HG03558 (cell line): Measurements from ENCODE around the gene ZEB2.

Experiments
- ATAC-seq: cut with Tn5 transposase; IDR thresholded peaks from one replicate; pipeline ENCODE4 v1.9.1; 2021; ENCODE audit warnings: moderate number of reproducible peaks; ENCODE audit not compliant: unreplicated experiment; ENCODE audit errors: extremely low read depth

The ZEB2 gene

GRCh38 chr2:144498277-144498676 is 21.6 kb downstream of the ZEB2 start:
- no peak for ATAC-seq

DNA sequence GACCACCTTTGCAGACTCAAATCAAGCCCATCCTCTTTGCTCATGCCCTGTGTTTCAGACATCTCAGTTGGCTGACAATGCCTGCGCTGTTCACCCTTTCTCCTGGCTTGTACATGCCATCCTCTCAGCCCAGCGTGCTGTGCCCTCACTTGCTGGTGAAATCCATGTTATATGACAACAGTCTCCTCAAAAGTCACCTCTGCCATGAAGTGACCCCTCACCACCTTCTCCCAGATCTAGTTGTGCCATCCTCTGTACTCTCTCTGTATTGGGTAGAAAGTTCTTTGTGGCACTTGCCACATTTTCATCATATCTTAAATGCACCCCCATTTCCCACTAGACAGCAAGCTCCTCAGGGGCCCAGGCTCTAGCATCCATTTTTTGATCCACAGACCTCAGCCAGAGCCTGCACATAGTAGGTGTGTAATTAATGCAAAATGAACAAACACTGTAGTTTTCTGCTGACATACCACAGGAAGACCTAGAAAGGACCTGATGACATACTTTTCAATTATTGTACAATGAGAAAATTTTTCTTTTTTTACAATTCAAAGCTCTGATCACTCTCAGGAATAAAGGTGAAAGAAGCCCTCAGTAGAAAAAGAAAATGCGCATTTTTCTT is 22.8 kb downstream of the ZEB2 start:
- ATAC-seq: no peak

GRCh38 chr2:144496092-144496976 is 23.6 kb downstream of the ZEB2 start:
- no peak for ATAC-seq

- ATAC-seq: no peak
These were observed 24.5 kb downstream of the ZEB2 start for GRCh38 chr2:144495227-144496091.

GRCh38 chr2:144493027-144493809 is 26.7 kb downstream of the ZEB2 start:
- no peak for ATAC-seq

DNA sequence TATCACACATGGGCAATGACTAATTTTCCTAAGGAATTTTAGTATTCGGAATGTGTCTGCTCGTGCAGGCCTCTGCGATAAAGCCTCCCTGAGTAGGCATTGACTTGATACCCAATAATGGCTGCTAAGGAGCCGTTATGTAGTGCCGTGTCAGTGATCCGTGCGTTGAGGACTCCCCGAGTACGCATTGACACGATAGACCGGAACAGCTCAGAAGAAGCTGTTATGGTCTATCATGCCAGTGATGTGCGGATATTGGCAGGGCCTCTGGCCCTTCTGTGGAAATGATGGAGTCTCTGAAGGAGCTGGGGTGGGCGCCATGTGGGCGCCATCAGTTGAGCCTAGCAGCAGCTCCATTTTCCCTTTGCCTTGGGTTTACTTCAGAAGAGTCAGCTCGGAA is 29.1 kb downstream of the ZEB2 start:
- no peak for ATAC-seq

- ATAC-seq: no peak
These were observed 29.9 kb downstream of the ZEB2 start for GRCh38 chr2:144490017-144490416.

- no peak for ATAC-seq
These were observed 30.5 kb downstream of the ZEB2 start for GRCh38 chr2:144489315-144489916.

DNA sequence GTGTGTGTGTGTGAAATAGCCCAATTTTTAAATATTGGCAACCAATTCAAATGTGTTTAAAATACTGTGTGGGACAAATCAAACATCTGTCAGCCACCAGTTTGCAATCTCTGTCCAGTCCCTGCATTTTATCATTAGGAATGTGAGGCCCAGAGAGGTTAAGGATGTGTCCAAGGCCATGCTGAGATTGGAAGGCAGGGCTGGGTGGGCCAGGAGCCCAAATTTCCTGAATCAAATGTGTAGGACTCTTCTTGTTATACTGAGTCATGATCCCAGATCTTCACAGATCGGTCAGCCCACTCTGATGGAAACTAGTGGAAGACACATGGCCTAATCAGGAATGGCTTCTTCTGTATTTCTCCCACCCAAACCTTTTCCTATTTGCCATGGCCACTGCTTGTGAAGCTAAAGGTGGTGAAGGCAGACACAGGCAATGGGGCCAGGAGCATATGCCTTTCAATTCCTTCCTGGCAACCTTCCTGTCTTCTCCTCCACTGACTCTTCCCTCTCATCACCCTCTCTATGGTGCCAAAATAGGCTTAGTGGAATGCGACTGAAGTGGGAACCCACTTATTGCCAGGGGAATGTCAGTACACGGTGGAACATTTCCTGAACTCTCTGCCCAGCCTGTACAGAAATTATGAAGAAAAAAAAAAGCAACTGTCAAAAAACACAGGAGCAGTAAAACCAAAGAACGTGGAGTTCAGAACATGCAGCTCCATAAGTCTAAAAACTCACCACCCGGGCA is 35.5 kb downstream of the ZEB2 start:
- no peak for ATAC-seq

DNA sequence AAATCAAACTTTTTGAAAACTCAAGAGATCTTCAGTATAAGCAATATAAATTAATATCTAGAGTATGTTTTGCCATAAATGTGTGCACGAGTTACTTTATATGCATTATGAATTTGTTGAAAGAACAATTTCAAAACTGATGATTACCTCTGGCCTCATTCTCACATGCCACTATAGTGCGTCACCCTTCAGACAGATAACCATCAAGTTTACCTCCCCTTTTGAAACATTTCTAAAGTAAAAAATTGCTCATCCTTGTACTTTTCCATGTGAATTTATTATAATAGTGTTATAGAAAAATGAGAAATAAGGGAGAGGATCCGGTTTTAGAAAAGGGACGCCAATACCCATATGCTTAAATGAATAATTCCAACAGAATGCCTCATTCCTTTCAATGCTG is 38.3 kb downstream of the ZEB2 start:
- ATAC-seq: no peak

DNA sequence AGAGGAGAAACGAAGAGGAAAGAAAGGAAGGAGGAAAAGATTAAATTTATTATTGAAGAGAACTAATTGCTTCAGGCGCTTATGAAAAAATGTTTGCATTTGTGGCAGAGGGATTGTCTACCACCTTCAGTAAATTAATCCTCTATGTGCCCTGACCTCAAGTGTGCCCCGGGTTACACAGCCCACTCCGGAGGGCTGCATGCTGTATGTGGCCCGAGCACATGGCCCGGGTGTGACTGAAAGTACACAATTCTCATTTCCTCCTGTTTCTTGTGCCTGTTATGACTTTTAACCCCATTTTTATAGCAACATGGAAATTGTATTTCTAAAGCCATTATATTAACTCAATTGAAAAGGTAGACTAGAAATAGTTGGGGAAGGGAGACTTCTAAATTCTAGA is 38.8 kb downstream of the ZEB2 start:
- ATAC-seq: no peak

DNA sequence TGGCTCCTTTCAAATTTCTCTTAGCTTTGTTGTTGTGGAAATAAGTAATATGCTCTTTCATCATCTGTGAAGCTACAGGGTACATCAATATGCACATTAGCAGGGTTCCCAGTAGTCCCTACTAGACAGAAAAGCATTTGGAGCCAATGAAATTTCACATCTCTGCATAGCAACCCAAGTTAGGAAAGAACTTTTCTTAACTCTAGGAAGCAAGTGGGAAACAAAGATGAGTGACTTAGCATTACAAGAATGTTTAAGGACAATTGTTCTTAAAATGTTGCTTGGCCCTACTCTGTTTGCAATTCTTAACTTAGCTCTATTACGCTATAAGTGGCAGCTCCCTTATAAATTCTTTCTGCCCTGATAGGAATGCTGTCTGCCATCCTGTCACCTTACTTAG is 39.6 kb downstream of the ZEB2 start:
- ATAC-seq: no peak

DNA sequence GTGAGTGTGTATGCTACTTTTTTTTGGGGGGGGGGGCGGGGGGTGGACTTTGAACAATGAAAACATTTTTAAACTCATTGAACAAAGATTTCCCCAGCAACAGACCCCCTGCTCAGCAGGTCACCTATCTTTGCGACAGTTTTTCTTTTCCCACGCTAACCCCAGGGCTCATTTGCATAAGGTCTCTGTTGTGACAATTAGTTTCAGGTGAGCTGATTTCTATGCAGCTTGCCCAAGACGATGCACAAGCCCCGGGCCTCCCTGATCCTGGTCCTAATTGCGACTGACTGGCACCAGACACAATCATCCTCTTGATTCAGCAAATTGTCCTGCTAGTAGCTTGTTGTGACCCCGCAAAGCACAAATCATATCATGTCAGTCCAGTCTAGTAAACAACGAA is 40.3 kb downstream of the ZEB2 start:
- no peak for ATAC-seq

- no peak for ATAC-seq
These were observed 40.8 kb downstream of the ZEB2 start for GRCh38 chr2:144479138-144479537.

GRCh38 chr2:144477957-144478311 is 42.0 kb downstream of the ZEB2 start:
- no peak for ATAC-seq

- ATAC-seq: no peak
These were observed 42.5 kb downstream of the ZEB2 start for GRCh38 chr2:144477281-144477956.

DNA sequence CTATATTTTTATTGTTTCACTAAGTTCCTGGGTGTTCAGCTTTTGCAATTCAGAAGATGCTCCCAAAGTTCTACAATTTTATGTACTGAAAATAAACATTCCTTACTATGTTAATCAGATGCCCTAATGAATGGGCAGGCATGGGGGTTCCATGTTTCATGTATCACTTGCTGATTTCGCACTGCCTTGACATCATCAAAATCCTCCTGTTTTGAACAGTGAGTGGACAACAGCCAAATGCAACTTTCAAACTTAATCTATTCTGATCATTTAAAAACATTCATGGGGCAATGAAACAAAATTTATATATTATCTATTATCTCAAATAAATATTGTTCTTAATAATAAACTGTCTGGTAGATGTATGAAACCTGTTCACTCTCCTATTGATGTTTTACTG is 43.2 kb downstream of the ZEB2 start:
- no peak for ATAC-seq

DNA sequence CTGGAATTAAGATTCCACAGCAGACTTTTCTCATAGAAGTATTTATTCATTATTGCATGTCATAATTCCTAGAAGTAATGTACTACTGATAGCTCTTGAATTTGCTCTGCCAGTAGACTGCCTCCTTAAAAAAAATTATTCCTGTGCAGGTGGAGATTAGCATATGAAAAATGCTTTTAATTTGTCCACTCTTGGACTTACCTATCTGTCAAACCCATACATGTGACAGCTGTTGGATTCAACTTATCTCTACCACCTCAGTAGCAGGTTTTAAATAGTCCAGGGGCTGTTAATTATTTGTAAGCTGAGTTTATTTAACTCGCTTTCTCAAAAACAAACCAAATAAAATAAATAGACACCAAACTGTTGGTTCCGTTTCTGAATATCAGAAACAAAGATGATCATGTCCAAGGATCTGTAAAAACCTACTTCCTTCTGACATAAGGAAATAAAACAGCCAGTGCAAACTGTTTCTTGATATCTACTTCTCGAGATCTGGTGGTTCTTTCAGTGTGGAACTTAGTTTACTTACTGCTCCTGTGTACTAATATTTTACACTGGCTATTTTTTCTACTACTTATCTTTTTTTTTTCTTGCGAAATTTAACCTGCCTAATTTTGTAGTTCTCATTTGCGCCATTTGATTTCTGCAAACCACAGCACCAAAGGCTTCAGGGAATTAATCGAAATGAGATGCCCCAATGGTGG is 44.2 kb downstream of the ZEB2 start:
- no peak for ATAC-seq
